Nephron (organoid): Measurements from ENCODE around the gene FGF19.

ENCODE experiments used
- H3K27ac Mint-ChIP-seq, 3 experiments: 2 replicates each; pipeline ENCODE4 v1.8.0; 2020; ENCODE audit warnings: mixed read lengths in 3 of 3, mild to moderate bottlenecking in 2 of 3, moderate library complexity in 1 of 3
- H3K27me3 Mint-ChIP-seq: 2 replicates; pipeline ENCODE4 v1.8.0; 2021; ENCODE audit warnings: low read depth, mild to moderate bottlenecking, moderate library complexity, mixed read lengths
- H3K36me3 Mint-ChIP-seq: 2 replicates; pipeline ENCODE4 v1.8.0; 2020; ENCODE audit warnings: low read depth, mixed read lengths
- H3K4me1 Mint-ChIP-seq: 2 replicates; pipeline ENCODE4 v1.8.0; 2020; ENCODE audit warnings: mixed read lengths
- H3K4me3 Mint-ChIP-seq, 3 experiments: 2 replicates each; pipeline ENCODE4 v1.8.0; 2020; ENCODE audit warnings: mild to moderate bottlenecking in 3 of 3, mixed read lengths in 3 of 3, moderate library complexity in 2 of 3
- H3K9me3 Mint-ChIP-seq: 2 replicates; pipeline ENCODE4 v1.8.0; 2020; ENCODE audit warnings: mixed read lengths
- CTCF ChIP-seq, 3 experiments: fragments of 200-600 bp; sonication (generic); IDR thresholded peaks; one replicate each; pipeline ENCODE4 v1.5.0; 2021; ENCODE audit warnings: antibody characterized with exemption in 3 of 3; ENCODE audit not compliant: unreplicated experiment in 3 of 3

Gene FGF19

GRCh38 chr11:69732910-69733309, 29.1 kb upstream of the FGF19 start:
- H3K4me3 Mint-ChIP-seq: no peak overlapping the region

GRCh38 chr11:69731110-69731509, 27.3 kb upstream of the FGF19 start:
- Mint-ChIP-seq H3K36me3 (no peaks in the 10 kb centered on the region), H3K9me3 (peaks cover 8% of the 10 kb centered on the region), H3K27me3 (peaks cover 46% of the 10 kb centered on the region), H3K27ac (no peak overlapping the region), H3K4me3 (no peak overlapping the region), H3K4me1 (no peaks in the 10 kb centered on the region)
- TF ChIP-seq CTCF (IDR thresholded peaks at IDR 0.05; ENCODE audit: unreplicated experiment in 3 of 3): no peak

More at GRCh38 chr11:69732910-69733309, 29.1 kb upstream of the FGF19 start:
- no peaks in the 10 kb centered on the region for H3K4me1 Mint-ChIP-seq
- peaks cover 10% of the 10 kb centered on the region for H3K9me3 Mint-ChIP-seq
- H3K36me3 Mint-ChIP-seq: no peaks in the 10 kb centered on the region
- no peak overlapping the region for H3K27ac Mint-ChIP-seq
- peaks cover 33% of the 10 kb centered on the region for H3K27me3 Mint-ChIP-seq
- no peak for TF ChIP-seq CTCF (IDR thresholded peaks at IDR 0.05; ENCODE audit: unreplicated experiment in 3 of 3)

- no peak for TF ChIP-seq CTCF (IDR thresholded peaks at IDR 0.05; ENCODE audit: unreplicated experiment in 3 of 3)
- Mint-ChIP-seq H3K9me3 (peaks cover 8% of the 10 kb centered on the region), H3K4me1 (no peaks in the 10 kb centered on the region), H3K36me3 (no peaks in the 10 kb centered on the region), H3K4me3 (no peak overlapping the region), H3K27ac (no peak overlapping the region), H3K27me3 (peaks cover 51% of the 10 kb centered on the region)
Measured at GRCh38 chr11:69730500-69730899, 26.7 kb upstream of the FGF19 start.

GRCh38 chr11:69729252-69729651, 25.4 kb upstream of the FGF19 start:
- H3K27me3 Mint-ChIP-seq: peaks cover 54% of the 10 kb centered on the region
- H3K4me1 Mint-ChIP-seq: no peaks in the 10 kb centered on the region
- peaks cover 4% of the 10 kb centered on the region for H3K9me3 Mint-ChIP-seq
- H3K36me3 Mint-ChIP-seq: no peaks in the 10 kb centered on the region
- H3K4me3 Mint-ChIP-seq: no peak overlapping the region
- no peak for TF ChIP-seq CTCF (IDR thresholded peaks at IDR 0.05; ENCODE audit: unreplicated experiment in 3 of 3)
- no peak overlapping the region for H3K27ac Mint-ChIP-seq

GRCh38 chr11:69727266-69727665, 23.4 kb upstream of the FGF19 start:
- H3K4me3 Mint-ChIP-seq: no peak overlapping the region
- no peaks in the 10 kb centered on the region for H3K9me3 Mint-ChIP-seq
- H3K27ac Mint-ChIP-seq: no peak overlapping the region

More at GRCh38 chr11:69727266-69727665, 23.4 kb upstream of the FGF19 start:
- H3K36me3 Mint-ChIP-seq: no peaks in the 10 kb centered on the region
- peaks cover 64% of the 10 kb centered on the region for H3K27me3 Mint-ChIP-seq
- TF ChIP-seq CTCF (IDR thresholded peaks at IDR 0.05; ENCODE audit: unreplicated experiment in 3 of 3): no peak
- H3K4me1 Mint-ChIP-seq: no peaks in the 10 kb centered on the region
